ENCODE results near the gene MEOX1.

MEOX1 gene

DNA sequence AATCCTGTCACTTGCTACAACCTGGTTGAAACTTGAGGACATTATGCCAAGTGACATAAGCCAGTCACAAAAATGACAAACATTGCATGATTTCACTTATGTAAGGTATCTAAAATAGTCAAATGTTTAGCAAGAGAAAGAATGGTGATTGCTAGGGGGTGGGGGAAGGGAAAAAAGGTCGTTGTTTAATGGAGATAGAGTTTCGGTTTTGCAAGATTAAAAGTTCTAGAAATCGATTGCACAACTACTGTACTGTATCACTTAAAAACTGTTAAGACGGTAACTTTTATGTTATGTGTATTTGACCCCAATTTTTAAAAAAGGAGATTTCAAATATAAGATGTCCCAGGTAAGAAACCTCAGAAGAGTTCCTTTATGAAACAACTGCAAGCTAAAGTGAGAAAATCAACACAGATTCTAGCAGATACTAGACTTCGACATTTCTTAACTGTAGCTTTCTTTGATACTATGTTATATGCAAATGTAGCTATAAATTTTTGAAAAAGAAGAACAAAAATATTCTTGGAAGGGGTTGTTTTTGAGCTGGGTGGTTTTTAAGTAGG lies 5.9 kb downstream of the MEOX1 start:
- no peak for DNase-seq (ENCODE audit: low spot score)

DNA sequence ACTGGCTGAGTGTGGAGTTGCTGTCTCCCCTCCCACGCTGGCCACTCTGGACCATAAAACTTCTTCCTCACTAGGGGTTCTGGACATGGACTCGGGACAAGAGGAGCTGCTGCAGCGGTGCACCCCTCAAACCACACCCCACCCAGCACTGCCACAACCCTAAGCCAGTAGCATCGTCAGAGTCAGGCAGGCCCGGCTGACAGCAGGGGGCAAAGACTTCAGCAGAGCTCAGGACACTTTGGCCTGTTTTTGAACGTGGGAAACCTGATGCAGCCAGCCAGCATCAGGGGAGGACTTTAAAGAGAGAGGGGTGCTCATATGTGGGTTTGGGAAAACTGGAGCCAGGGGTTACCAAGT lies 9.6 kb downstream of the MEOX1 start:
- no peak for DNase-seq (ENCODE audit: low spot score)

DNA sequence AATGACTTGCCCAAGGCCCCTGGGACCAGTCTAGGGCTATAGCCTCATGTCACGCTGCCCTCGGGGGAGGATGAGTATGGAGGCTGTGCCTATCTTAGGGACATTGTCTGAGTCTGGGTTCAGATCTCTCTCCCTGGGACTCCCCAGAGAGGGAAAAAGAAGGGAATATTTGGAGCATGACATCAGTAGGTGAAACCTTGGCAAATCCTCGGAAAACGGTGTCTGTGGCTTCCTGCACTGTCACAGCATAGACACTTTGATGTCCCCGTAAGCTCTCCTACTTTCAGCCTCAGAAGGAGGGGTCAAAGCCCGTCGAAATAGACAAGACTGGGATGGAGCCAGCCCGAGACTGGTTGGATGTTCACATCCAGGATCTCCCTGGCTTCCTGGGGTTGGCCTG lies 11.3 kb downstream of the MEOX1 start:
- no peak for DNase-seq (ENCODE audit: low spot score)

DNA sequence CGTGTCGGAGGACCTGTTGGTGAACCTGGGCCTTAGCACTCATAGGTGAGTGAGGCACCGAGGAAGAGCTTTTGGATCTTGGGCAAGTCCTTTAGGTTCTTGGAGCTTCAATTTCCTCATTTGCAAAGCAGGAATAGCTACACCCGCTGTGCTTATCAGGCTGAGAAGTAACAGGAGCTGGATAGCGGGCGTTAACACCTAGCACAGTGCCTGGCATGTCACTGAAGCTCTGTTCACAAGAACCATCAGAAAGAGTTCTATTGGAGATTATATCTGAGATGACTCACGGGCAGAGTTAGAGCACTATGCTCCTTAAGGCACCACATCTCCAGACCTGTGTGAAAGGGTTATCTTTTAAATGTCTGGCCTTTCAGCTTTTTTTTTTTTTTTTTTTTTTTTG lies 12.8 kb downstream of the MEOX1 start:
- DNase-seq (ENCODE audit: low spot score), result no peak

DNA sequence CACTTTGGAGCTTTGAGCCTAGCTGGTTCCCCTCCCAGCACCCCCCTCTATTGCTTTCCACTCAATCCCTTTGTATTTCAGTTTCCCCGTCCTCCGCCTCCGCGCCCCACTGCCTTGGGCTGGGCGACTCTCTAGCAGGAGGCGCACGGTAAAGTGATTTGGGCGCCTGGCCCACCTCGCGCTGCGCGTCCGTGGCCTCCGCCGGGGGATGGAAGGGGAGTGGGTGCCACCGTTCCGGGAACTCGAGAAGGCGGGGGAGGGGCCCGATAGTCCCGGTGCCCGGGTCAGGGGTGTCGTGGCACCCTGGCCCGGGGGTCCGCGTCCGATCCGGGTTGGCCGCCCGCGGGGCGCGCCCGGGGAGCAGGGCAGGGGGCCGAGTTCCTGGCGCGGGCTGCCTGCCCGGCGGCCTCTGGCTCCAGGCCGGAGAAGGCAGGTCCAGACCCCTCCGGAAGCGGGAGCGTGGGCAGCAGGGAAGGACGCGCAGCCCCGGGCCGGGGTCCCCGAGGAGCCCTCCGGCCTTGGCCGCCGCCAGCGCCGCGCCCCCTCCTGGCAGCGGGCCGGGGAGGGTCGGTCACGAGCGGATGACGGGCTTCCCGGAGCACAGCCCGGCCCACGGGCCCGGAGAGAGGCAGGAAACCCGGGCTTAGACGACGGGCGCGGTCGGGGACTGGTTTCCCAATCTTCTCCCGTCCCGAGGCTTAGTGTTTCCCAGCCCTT lies 15.8 kb downstream of the MEOX1 start:
- no peak for DNase-seq (ENCODE audit: low spot score)

DNA sequence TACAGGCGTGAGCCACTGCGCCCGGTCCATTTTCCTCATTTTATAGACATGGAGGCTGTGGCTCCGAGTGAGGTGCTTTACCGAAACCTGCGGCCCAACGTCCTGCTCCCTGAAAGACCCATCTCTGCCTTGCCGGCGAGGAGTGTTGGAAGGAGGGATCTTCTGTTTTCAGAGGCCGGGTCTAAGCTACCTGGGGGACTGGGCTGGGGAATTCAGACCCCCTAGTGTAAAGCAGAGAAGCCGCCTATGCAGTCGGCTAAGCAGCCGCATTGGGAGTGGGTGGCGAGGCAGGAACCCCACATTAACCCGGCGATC lies 16.3 kb downstream of the MEOX1 start:
- DNase-seq (ENCODE audit: low spot score), result no peak

DNA sequence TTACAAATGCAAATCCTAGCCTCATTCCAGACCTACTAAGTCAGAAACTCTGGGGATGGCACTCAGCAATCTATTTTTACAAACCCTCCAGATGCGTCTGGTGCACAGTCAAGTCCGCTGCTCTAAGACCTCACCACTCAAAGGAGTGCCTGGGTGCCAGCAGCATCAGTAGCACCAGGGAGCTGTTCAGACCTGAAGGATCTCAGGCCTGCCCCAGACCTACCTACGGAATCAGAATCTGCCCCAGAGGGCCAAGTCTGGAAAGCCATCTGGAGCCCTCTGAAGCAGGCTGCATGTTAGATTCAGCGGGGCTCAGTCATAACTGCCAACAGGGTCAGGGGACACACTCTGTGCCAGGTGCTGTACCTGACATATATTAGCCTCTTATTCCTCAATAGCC lies 17.6 kb downstream of the MEOX1 start:
- no peak for DNase-seq (ENCODE audit: low spot score)

DNA sequence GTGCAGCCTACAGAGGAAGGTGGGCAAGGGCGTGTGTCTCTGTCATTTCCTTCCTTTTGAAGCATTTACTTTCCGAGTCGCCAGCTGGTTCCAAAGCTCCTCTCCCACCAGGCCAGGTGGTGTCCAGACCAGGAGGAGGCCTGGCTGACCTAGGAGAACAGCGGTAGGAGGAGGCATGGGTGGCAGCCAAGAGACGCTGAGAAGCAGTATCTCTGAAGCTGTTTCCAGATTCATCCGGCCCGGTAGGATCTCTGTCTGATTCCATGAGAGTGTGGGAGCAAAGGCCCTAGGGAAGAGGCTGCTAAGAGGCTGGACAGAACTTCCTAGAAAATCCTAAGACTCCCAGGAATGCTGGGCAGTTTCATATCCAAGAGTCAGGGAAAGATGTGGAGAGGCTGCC lies 20.3 kb downstream of the MEOX1 start:
- DNase-seq (ENCODE audit: low spot score), result no peak

DNA sequence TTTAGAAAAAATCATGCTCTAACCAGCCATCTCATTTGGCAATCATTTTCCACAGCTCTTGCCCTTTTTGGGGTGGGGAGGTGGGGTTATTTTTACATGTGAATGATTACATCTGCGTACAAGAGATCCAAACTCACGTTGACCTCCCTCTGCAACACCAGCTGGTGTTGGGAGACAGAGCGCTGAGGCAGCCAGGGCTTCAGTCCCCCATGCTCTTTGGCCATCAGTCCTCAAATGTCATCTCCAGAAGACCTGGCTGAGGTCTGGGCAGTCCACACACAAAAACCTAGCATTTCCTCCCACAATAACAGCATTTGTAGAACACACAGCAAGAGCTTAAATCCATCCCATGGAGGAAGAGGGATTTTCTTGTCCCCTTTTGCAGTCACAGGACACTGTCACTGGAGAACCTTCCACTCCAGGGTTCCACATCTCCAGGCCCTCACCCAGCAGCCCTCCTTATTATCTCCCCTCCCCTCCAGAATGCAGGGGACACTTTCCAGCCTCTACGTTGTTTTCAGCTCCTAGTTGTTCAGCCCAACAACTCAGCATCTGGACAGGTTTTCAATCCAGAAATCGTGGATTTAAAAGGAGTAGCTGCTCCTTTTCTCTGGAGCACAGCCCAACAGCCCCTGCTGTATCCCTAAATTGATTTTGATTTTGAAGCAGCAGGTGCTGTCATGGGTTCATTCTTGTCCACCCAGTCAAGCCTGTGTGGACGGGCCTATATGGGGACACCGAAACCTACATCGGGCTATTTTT lies 21.1 kb downstream of the MEOX1 start:
- DNase-seq (ENCODE audit: low spot score), result no peak

DNA sequence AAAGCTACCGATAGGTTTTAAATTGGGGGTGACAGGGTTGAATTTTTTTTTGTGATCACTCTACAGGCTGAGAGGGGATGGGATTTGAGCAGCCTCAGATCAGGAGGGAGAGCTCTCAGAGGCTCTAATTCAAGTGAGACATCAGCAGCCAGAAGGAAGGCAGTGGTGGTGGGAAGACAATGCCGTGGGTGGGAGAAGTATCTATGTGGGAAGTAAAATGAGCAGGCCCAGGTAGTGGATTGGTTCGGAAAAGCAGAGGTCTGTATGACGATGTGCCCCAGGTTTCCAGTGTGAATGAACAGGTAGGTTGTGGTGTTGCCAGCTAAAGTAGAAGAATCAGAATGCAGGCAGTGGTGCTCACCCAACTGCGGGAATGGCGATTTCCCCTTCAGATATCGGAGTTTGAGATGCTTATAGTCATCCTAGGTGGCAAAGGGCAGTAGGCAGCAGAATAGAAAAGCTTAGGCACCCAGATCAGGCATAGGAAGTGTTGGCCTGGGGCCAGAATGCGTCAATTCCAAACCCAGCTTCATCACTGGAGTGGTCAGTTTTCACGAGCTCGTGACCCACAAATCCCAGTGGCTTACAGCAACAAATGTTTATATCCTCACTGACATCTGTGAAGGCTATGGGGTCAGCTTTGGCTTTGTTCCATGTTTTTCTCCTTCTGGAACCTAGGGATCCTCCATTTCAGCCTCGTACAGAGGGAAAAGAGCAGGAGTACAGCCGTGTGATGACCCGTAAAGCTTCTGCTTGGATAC lies 24.0 kb downstream of the MEOX1 start:
- no peak for DNase-seq (ENCODE audit: low spot score)

DNA sequence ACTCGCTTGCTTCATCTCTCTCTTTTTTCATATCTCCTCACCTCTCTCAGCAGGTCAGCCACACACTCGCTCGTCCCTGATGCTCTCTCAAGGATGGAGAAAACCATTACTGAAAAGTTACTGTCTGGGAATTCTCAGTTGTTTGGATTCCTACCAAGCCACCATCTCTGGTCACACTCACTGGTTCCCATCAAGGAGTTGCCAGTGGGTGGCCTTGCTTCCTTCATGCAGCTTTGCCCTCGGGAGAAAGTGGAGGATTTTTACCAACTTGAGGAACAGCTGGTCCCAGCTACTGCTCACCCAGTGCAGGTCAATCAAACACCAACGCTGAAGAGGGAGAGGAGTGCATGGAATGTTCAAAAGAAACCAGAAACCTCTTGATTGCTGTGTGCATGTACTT lies 25.3 kb downstream of the MEOX1 start:
- no peak for DNase-seq (ENCODE audit: low spot score)

DNA sequence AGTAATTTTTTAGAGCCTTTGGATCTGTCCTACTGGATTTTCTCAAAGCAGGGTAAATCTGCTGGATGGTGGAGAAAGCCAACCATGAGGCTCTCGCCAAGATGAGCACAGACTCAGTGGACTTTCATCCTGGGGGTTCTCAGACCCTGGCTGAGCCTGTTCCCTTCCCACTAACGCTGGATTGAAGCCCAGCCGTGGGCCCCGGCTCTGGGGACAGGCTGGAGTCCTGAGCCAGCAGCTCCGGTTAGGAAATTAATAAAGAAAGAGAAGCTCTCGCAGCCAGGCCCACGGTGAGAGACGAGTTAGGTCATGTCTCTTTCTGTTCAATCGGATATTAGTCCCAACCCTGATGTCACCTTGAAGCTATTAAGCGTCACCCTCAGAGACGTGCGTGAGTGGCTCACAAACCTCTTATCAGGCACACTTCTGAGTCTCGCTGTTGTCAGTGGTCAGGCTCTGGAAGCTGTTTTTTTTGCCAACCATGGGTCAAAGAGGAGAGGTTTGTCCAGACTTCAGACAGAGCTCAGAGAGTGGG lies 27.1 kb downstream of the MEOX1 start:
- DNase-seq (ENCODE audit: low spot score), result no peak

DNA sequence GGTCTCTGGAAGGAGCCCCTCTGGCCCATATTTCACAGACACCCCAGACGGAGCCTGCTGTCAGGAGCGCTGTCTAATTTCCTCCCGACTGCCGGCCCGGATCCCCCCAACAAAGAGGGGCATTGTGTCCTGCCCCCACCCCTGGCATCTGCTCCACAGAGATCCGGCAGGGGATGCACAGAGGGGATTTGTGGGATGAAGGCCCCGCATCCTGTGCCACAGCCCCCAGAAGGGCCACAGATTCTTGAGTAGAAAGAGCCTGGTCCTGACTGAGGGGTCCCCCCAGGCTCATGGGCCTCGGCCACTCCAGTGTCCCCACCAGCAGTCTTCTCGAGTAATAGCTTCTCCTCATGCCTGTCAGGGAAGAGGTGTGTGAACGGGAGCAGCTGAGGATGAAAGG lies 29.5 kb downstream of the MEOX1 start:
- no peak for DNase-seq (ENCODE audit: low spot score)

DNA sequence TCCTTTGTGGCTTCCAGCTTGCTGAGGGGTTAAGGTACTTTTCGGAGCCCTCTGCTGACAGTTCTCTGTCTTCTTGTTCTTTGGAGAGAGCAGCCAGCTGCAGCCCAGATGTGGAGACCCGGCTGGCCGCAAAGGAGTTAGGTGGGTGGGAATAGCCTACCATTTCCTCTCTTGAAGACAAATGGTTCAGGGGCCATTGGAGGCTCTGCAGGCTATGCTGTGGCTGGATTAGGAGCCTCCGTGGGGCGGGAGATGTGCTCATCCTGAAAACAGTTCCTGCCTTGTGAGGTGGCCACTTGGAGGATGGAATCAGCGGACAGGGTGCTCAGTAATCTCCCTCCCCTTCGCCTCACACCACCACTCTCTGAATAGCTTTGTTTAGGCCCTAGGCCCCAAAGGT lies 30.3 kb downstream of the MEOX1 start:
- no peak for DNase-seq (ENCODE audit: low spot score)

DNA sequence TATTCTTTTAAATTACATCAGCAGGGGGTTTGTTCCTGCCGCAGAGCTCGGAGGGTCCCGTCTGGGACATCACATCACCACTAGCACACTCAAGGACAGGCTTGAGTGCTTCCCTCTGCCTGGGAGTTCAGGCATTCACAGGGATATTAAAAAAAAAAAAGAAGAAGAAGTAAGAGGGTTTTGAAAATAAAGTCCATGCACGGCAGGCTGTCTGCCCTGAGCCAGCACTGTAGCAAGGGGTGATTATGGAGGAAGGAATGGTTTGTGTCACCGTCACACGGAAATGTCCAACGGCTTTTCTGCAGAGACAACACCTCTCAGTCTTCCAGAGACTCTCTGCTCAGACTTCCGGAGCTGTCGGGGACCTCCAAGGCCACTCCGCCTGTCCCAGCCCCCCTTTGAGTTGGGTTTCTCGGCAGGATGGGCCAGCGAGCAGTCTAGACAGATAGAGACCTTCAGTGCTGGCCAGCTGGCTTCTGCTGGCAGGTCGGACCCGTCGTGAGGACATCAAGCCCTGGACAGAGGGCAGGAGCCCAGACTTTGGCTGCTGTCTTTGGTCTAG lies 33.6 kb downstream of the MEOX1 start:
- no peak for DNase-seq (ENCODE audit: low spot score)

DNA sequence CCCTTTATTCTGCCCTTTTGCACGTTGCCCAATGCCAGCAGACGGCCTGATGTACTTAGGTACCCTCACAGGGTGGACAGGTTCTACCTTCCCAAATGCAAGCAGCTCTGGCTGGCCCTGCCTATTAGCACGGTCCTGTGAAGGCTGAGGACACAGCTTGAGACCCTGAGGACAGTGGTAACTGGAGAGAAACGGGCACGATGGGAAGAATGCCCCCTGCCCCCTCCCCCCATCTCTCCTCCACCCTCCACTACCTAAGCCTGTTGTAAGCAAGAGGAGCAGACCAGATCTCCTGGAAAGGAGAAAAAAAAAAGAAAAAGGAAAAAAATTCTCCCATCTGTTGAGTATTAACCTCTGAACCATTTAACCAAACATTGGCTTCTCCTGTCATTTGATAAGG lies 34.1 kb downstream of the MEOX1 start:
- no peak for DNase-seq (ENCODE audit: low spot score)

DNA sequence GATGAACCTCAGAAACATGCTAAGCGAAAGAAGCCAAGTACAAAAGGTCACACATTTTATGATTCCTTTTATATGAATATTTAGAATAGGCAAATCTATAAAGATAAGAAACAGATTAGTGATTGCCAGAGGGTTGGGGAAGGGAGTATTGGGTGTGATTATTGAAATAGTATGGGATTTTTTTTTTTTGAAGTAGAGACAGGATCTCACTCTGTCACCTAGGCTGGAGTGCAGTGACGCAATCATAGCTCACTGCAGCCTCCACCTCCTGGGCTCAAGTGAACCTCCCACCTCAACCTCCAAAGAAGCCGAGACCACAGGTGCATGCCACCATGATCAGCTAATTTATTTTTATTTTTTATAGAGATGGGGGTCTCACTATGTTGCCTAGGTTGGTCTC lies 35.7 kb downstream of the MEOX1 start:
- no peak for DNase-seq (ENCODE audit: low spot score)

DNA sequence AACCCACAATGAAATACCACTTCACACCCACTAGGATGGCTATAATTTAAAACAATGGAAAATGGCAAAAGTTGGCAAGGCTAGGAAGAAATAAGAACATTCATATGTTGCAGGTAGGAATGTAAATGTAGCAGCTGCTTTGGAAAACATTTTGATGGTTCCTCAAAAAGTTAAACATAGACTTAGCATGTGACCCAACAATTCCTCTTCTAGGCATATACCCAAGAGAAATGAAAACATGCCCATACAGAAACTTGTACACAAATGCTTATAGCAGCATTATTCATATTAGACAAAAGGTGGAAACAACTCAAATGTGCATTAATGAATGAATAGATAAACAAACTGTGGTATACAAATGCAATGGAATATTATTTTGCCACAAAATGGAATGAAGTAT lies 36.1 kb downstream of the MEOX1 start:
- no peak for DNase-seq (ENCODE audit: low spot score)

DNA sequence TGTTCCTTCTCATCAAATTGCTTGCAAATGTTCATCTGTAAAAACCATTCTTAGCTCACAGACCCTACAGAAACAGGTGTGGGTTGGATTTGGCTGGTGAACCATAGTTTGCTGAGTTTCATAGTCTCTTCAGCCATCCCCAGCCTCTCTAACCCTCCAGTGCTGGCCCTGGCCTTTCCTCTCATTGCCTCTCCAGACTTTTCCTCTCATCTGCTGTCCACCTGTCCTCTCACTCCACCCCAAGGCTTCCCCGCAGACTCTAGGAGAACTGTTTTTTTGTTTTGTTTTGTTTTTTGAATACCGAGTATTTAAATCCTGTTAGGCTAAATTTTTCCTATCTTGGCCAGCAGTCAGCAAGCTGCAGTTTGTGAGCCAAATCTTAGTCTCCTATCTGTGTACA lies 41.1 kb downstream of the MEOX1 start:
- no peak for DNase-seq (ENCODE audit: low spot score)

DNA sequence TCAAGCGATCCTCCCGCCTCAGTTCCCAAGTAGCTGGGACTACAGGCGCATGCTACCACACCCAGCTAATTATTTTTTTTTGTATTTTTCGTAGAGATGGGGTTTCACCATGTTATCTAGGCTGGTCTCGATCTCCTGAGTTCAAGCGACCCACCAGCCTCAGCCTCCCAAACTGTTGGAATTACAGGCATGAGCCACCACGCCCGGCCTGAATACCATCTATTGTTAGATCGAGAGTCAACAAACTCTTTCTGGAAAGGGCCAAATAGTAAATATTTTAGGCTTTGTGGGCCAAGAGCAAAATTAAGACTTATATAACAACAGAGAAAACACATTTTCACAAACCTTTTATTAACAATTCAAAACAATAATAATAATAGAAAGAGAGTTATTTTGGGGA lies 41.6 kb downstream of the MEOX1 start:
- DNase-seq (ENCODE audit: low spot score), result no peak

DNA sequence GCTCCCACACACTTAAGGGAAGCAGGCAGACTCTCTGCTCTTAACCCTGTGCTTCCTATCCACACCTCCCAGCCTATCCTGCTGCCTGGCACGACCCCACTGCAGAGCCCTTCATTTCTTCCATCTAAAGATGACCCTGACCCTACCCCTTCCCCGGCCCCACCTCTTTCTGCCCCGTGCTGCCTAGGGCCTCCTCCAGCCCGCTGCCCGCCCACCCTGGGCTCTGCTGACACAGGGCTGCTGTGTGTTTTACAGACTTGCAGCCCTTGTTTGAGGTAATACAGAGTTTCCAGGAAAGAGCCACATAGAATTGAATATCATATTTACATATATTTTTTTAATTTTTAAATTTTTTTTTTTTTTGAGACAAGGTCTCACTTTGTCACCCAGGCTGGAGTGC lies 42.0 kb downstream of the MEOX1 start:
- no peak for DNase-seq (ENCODE audit: low spot score)

DNA sequence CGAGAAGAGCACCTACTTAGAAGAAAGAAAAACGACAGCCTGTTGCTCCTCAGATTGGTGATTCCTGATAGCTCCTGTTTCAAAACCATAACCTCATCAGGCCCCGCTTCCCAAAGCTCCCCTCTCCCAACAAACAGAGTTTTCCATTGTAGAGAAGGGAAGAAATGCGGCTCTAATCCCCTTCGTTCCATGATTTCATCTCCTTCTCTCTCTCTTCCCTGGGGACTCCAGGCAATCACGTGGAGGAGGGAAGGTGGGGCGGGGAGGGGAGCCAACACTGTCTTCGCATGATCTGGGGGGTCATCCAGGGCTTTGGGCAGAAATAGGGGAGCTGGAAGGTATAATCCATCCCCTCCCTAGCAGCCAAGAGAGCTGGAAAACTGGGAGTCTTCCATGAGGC lies 43.4 kb downstream of the MEOX1 start:
- DNase-seq (ENCODE audit: low spot score), result no peak

DNA sequence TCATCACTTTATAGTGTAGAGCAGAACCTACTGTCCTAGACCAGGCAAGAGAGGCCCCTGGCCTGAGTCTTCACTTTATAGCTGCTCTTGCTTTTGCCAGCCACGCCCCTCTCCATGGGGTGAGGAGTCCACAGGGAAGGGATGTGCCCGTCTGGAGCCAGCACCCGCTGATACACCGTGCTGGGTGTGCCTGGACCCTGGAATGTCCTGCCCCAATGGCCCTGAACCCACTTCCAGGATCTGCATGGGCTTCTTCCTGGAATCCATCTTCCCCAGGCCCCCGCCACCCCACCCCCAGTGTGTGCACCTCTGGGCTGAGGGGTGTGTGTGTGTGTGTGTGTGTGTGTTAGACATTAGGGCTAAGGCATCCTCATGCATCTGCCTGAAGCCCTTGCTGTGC lies 44.9 kb downstream of the MEOX1 start:
- DNase-seq (ENCODE audit: low spot score), result no peak

Measured in pons (tissue), 1 donor.